Keratinocyte (primary cell): ENCODE measurements around the gene DIDO1. TPM values are rescaled to one million over a fixed set of nuclear protein-coding genes. Genes with fewer than 3 reads are reported as not detected.

Source experiments
- DNase-seq: peaks from one replicate; pipeline ENCODE4 v3.0.0-alpha.2; 2011; ENCODE audit warnings: low read depth, missing footprints, low spot score
- FAIRE-seq: peaks from 2 replicates; lab custom pipeline; 2011; peaks lifted over from hg19 to GRCh38; lab: Jason Lieb, UNC
- H2AFZ ChIP-seq: 2 replicates; pipeline ENCODE4 v1.6.0; 2012; ENCODE audit warnings: low read length, control low read depth, inconsistent platforms; ENCODE audit not compliant: control insufficient read depth
- H3K27ac ChIP-seq: 2 replicates; pipeline ENCODE4 v1.5.1; 2011; ENCODE audit warnings: low read length; ENCODE audit not compliant: control insufficient read depth, insufficient read depth
- H3K27me3 ChIP-seq: 3 replicates; pipeline ENCODE4 v1.6.0; 2011; ENCODE audit warnings: low read length; ENCODE audit not compliant: control insufficient read depth, insufficient read depth; ENCODE audit errors: extremely low read depth
- H3K36me3 ChIP-seq, 2 experiments: 2 replicates in 1 of 2; 3 replicates in 1 of 2; pipeline ENCODE4 v1.5.1; 2011; ENCODE audit warnings: low read length in 2 of 2, mild to moderate bottlenecking in 1 of 2; ENCODE audit not compliant: control insufficient read depth in 2 of 2, insufficient read depth in 2 of 2; ENCODE audit errors: extremely low read depth in 1 of 2
- H3K4me1 ChIP-seq: 3 replicates; pipeline ENCODE4 v1.5.1; 2011; ENCODE audit warnings: low read length; ENCODE audit not compliant: control insufficient read depth, insufficient read depth; ENCODE audit errors: extremely low read depth
- H3K4me2 ChIP-seq: 3 replicates; pipeline ENCODE4 v1.6.0; 2011; ENCODE audit warnings: low read depth, low read length; ENCODE audit not compliant: control insufficient read depth, insufficient read depth; ENCODE audit errors: extremely low read depth
- H3K4me3 ChIP-seq, 3 experiments: fragments of 200-600 bp in 1 of 3; sonication (generic) in 1 of 3; 2 replicates in 2 of 3; 3 replicates in 1 of 3; pipeline ENCODE4 v1.5.1; 2011 to 2016; ENCODE audit warnings: low read length in 3 of 3, mild to moderate bottlenecking in 3 of 3, control low read depth in 2 of 3, inconsistent platforms in 1 of 3, low read depth in 1 of 3, mixed read lengths in 1 of 3, mixed run types in 1 of 3, moderate library complexity in 1 of 3; ENCODE audit not compliant: control insufficient read depth in 2 of 3, insufficient read depth in 2 of 3; ENCODE audit errors: extremely low read depth in 1 of 3
- H3K79me2 ChIP-seq: 2 replicates; pipeline ENCODE4 v1.6.0; 2012; ENCODE audit warnings: low read length; ENCODE audit not compliant: control insufficient read depth, insufficient read depth
- H3K9ac ChIP-seq: 3 replicates; pipeline ENCODE4 v1.6.0; 2011; ENCODE audit warnings: low read length; ENCODE audit not compliant: control insufficient read depth, insufficient read depth; ENCODE audit errors: extremely low read depth
- H3K9me1 ChIP-seq: 3 replicates; pipeline ENCODE4 v1.6.0; 2011; ENCODE audit warnings: low read length; ENCODE audit not compliant: control insufficient read depth, insufficient read depth; ENCODE audit errors: extremely low read depth
- H3K9me3 ChIP-seq: 2 replicates; pipeline ENCODE4 v1.5.1; 2012; ENCODE audit warnings: low read depth, low read length; ENCODE audit not compliant: control insufficient read depth
- H4K20me1 ChIP-seq: 3 replicates; pipeline ENCODE4 v1.6.0; 2011; ENCODE audit warnings: low read length; ENCODE audit not compliant: control insufficient read depth, insufficient read depth; ENCODE audit errors: extremely low read depth
- EZH2 ChIP-seq: IDR thresholded peaks from one replicate; pipeline ENCODE4 v1.6.1; 2012; ENCODE audit warnings: inconsistent platforms, mild to moderate bottlenecking, low read length, moderate library complexity
- dilution Hi-C: fragments of 300-500 bp; cut with MboI; formaldehyde crosslinking; loops from one replicate; pipeline ENCODE4 v1.7.0; 2020; ENCODE audit warnings: low sequenced_read_pairs; ENCODE audit not compliant: extremely low pct_ligation_motif_present
- polyA plus RNA-seq, 5 experiments: library from polyadenylated mRNA; depleted of rRNA in 3 of 5; stranded (reverse) in 3 of 5; stranded (forward) in 1 of 5; unstranded in 1 of 5; fragments of >200 nt; gene quantifications; 1 replicate in 1 of 5; 2 replicates in 3 of 5; 3 replicates in 1 of 5; pipeline versions ENCODE4 v1.2.1 to v1.2.3, GENCODE V29; 2011 to 2012; ENCODE audit warnings: missing spikeins in 2 of 5, low read depth in 1 of 5, low replicate concordance in 1 of 5
- TF ChIP-seq, protein P1 (sequence below), 3 experiments: IDR thresholded peaks in 1 of 3; conservative IDR thresholded peaks in 1 of 3; optimal IDR thresholded peaks in 1 of 3; 2 replicates in 2 of 3; 3 replicates in 1 of 3; pipeline versions ENCODE3 to v1.5.1; 2011; ENCODE audit warnings: low read length in 3 of 3, mild to moderate bottlenecking in 3 of 3, moderate library complexity in 2 of 3, control low read depth in 1 of 3, inconsistent platforms in 1 of 3; ENCODE audit not compliant: insufficient read depth in 2 of 3; ENCODE audit errors: extremely low read depth in 1 of 3

DIDO1 gene
- polyA plus RNA-seq, 1 donor (not counting 4 experiments of a cell fraction or from before 2014, with no cell fraction given), result 14.2 TPM

DNA sequence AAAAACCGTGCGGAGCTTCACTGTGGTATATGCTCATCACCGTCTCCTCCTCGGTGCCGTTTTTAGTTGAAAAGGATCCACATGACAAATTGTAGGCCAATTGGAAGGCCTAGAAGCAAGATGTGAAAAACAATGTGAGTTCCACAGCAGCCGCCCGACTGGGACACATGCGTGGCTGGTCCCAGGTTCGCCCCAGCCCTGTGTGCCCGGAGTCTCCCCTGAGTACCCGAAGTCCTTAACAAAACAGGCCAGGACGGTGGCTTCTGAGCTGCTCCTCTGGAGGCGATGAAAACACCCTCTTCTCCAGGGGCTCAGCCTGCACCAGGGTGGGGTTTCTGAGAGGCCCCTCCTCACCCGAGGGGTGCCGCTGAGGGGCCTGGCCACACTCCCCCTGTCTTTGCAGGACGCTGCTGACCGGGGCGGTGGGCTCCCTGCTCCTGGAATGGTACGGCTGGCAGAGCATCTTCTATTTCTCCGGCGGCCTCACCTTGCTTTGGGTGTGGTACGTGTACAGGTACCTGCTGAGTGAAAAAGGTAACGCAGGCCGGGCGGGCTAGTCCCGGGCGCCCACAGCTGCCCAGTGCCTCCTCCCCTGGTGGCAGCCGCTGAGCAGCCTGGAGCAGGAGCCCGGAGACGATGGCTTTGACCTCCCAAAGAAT is 36.0 kb upstream of the DIDO1 start:
- no peak overlapping the region for H3K4me3 ChIP-seq
- peaks cover 5% of the 10 kb centered on the region for H4K20me1 ChIP-seq
- H3K27me3 ChIP-seq, result peaks cover 47% of the 10 kb centered on the region
- H3K79me2 ChIP-seq, result no peaks in the 10 kb centered on the region
- no peak overlapping the region for H3K9ac ChIP-seq
- no peaks in the 10 kb centered on the region for H3K36me3 ChIP-seq
- FAIRE-seq, result no peak
- H3K9me3 ChIP-seq, result no peaks in the 10 kb centered on the region
- H3K9me1 ChIP-seq, result no peaks in the 10 kb centered on the region
- no peak for DNase-seq
- H3K27ac ChIP-seq, result no peak overlapping the region
- peaks cover 3% of the 10 kb centered on the region for H3K4me1 ChIP-seq
- H2AFZ ChIP-seq, result no peak overlapping the region
- no peak overlapping the region for H3K4me2 ChIP-seq
- dilution Hi-C loops, result no loop called here
- TF ChIP-seq EZH2, result no peak
- TF ChIP-seq, protein P1, sequence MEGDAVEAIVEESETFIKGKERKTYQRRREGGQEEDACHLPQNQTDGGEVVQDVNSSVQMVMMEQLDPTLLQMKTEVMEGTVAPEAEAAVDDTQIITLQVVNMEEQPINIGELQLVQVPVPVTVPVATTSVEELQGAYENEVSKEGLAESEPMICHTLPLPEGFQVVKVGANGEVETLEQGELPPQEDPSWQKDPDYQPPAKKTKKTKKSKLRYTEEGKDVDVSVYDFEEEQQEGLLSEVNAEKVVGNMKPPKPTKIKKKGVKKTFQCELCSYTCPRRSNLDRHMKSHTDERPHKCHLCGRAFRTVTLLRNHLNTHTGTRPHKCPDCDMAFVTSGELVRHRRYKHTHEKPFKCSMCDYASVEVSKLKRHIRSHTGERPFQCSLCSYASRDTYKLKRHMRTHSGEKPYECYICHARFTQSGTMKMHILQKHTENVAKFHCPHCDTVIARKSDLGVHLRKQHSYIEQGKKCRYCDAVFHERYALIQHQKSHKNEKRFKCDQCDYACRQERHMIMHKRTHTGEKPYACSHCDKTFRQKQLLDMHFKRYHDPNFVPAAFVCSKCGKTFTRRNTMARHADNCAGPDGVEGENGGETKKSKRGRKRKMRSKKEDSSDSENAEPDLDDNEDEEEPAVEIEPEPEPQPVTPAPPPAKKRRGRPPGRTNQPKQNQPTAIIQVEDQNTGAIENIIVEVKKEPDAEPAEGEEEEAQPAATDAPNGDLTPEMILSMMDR (optimal IDR thresholded peaks at IDR 0.05 in 1 of 3, IDR thresholded peaks at IDR 0.05 in 1 of 3, conservative IDR thresholded peaks at IDR 0.05 in 1 of 3; ENCODE audit: extremely low read depth in 1 of 3, insufficient read depth in 2 of 3, low read length in 3 of 3), result no peak

DNA sequence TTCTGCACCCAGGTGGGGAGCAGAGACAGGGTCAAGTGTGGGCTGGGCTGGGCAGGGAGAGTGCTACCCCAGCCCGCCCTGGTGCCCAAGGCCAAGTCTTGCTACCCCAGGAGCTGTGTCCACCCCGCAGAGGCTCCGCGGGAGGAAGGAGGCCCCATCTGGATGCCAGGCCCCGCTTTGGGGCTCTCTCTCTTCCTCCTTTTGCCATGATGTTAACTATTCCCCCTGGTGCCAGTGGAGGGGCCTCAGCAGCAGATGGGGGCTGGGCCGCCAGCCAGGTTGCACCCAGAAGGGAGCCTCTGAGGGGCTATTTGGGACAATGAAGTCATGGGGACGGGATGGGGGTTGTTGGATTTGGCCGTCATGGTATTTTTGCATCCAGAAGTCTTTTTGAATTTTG is 35.5 kb upstream of the DIDO1 start:
- Histone ChIP-seq H3K27me3 (peaks cover 48% of the 10 kb centered on the region), H3K4me2 (no peak overlapping the region), H4K20me1 (peaks cover 5% of the 10 kb centered on the region), H3K4me3 (no peak overlapping the region), H3K79me2 (no peaks in the 10 kb centered on the region), H3K9me1 (no peaks in the 10 kb centered on the region), H2AFZ (no peak overlapping the region), H3K9me3 (no peaks in the 10 kb centered on the region), H3K36me3 (no peaks in the 10 kb centered on the region), H3K27ac (no peak overlapping the region), H3K4me1 (peaks cover 3% of the 10 kb centered on the region), H3K9ac (no peak overlapping the region)
- dilution Hi-C loops, result no loop called here
- TF ChIP-seq EZH2, result no peak
- TF ChIP-seq, protein P1 (optimal IDR thresholded peaks at IDR 0.05 in 1 of 3, IDR thresholded peaks at IDR 0.05 in 1 of 3, conservative IDR thresholded peaks at IDR 0.05 in 1 of 3; ENCODE audit: extremely low read depth in 1 of 3, insufficient read depth in 2 of 3, low read length in 3 of 3), result no peak
- FAIRE-seq, result no peak
- DNase-seq, result no peak
